Stimulated activated CD8-positive, alpha-beta memory T cell treated with anti-CD3 and anti-CD28 coated beads, Interleukin-15, amount 100 ng/mL, for 4 hours (primary cell): ENCODE data around the gene TRIM28.

Source experiments
- DNase-seq, 2 donors: peaks; one replicate each; pipeline ENCODE4 v3.0.0-alpha.2; 2020; ENCODE audit warnings: low read depth in 2 of 2

Gene TRIM28

GRCh38 chr19:58579473-58580142 is 35.7 kb downstream of the TRIM28 start:
- no peak for DNase-seq

GRCh38 chr19:58581227-58582141 is 37.6 kb downstream of the TRIM28 start:
- peak; percentile 75 to 83 for DNase-seq

GRCh38 chr19:58582985-58583384 is 39.1 kb downstream of the TRIM28 start:
- no peak for DNase-seq

DNA sequence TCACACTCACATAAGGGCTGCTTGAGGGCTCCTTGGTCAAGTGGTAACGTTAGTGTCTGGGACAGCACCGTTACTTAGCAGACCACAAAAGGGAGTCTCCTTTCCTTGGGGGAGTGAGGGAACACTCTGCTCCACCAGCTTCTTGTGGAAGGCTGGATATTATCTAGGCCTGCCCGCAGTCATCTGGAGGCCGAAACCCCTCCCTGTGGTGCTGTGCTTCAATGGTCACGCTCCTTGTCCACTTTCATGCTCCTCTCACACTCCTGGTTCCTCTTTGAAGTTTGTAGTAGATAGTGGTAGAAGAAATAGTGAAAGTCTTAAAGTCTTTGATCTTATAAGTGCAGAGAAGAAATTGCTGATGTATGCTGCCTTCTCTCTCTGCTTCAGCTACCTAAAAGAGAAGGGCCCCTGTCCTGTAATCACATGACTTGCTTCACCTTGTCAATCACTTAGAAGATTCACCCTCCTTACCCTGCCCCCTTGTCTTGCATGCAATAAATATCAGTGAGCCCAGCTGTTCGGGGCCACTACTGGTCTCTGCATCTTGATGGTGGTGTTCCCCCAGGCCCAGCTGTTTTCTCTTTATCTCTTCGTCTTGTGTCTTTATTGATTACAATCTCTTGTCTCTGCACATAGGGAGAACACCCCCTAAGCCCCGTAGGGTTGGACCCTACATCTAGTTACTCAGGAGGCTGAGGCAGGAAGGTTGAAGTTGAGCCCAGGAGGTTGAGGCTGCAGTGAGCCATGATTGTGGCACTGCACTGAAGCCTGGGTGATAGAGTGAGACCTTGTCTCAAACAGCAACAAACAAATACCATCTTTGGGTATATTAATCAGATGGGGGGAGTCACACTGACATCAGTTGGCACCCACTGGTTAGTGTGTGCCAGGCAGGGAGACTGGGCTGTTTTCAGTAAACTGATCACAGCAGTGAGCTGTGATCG is 40.9 kb downstream of the TRIM28 start:
- no peak for DNase-seq

- no peak for DNase-seq
These were observed 41.7 kb downstream of the TRIM28 start for GRCh38 chr19:58585442-58586132.

- no peak for DNase-seq
These were observed 42.4 kb downstream of the TRIM28 start for GRCh38 chr19:58586133-58586765.
